Keratinocyte (primary cell): Measurements from ENCODE around the gene SKI. TPM values are rescaled to one million over a fixed set of nuclear protein-coding genes. Genes with fewer than 3 reads are reported as not detected.

Experiments used
- DNase-seq: peaks from one replicate; pipeline ENCODE4 v3.0.0-alpha.2; 2011; ENCODE audit warnings: low read depth, missing footprints, low spot score
- FAIRE-seq: peaks from 2 replicates; lab custom pipeline; 2011; peaks lifted over from hg19 to GRCh38; lab: Jason Lieb, UNC
- H2AFZ ChIP-seq: 2 replicates; pipeline ENCODE4 v1.6.0; 2012; ENCODE audit warnings: low read length, control low read depth, inconsistent platforms; ENCODE audit not compliant: control insufficient read depth
- H3K27ac ChIP-seq: 2 replicates; pipeline ENCODE4 v1.5.1; 2011; ENCODE audit warnings: low read length; ENCODE audit not compliant: control insufficient read depth, insufficient read depth
- H3K27me3 ChIP-seq: 3 replicates; pipeline ENCODE4 v1.6.0; 2011; ENCODE audit warnings: low read length; ENCODE audit not compliant: control insufficient read depth, insufficient read depth; ENCODE audit errors: extremely low read depth
- H3K36me3 ChIP-seq, 2 experiments: 2 replicates in 1 of 2; 3 replicates in 1 of 2; pipeline ENCODE4 v1.5.1; 2011; ENCODE audit warnings: low read length in 2 of 2, mild to moderate bottlenecking in 1 of 2; ENCODE audit not compliant: control insufficient read depth in 2 of 2, insufficient read depth in 2 of 2; ENCODE audit errors: extremely low read depth in 1 of 2
- H3K4me1 ChIP-seq: 3 replicates; pipeline ENCODE4 v1.5.1; 2011; ENCODE audit warnings: low read length; ENCODE audit not compliant: control insufficient read depth, insufficient read depth; ENCODE audit errors: extremely low read depth
- H3K4me2 ChIP-seq: 3 replicates; pipeline ENCODE4 v1.6.0; 2011; ENCODE audit warnings: low read depth, low read length; ENCODE audit not compliant: control insufficient read depth, insufficient read depth; ENCODE audit errors: extremely low read depth
- H3K4me3 ChIP-seq, 3 experiments: fragments of 200-600 bp in 1 of 3; sonication (generic) in 1 of 3; 2 replicates in 2 of 3; 3 replicates in 1 of 3; pipeline ENCODE4 v1.5.1; 2011 to 2016; ENCODE audit warnings: low read length in 3 of 3, mild to moderate bottlenecking in 3 of 3, control low read depth in 2 of 3, inconsistent platforms in 1 of 3, low read depth in 1 of 3, mixed read lengths in 1 of 3, mixed run types in 1 of 3, moderate library complexity in 1 of 3; ENCODE audit not compliant: control insufficient read depth in 2 of 3, insufficient read depth in 2 of 3; ENCODE audit errors: extremely low read depth in 1 of 3
- H3K79me2 ChIP-seq: 2 replicates; pipeline ENCODE4 v1.6.0; 2012; ENCODE audit warnings: low read length; ENCODE audit not compliant: control insufficient read depth, insufficient read depth
- H3K9ac ChIP-seq: 3 replicates; pipeline ENCODE4 v1.6.0; 2011; ENCODE audit warnings: low read length; ENCODE audit not compliant: control insufficient read depth, insufficient read depth; ENCODE audit errors: extremely low read depth
- H3K9me1 ChIP-seq: 3 replicates; pipeline ENCODE4 v1.6.0; 2011; ENCODE audit warnings: low read length; ENCODE audit not compliant: control insufficient read depth, insufficient read depth; ENCODE audit errors: extremely low read depth
- H3K9me3 ChIP-seq: 2 replicates; pipeline ENCODE4 v1.5.1; 2012; ENCODE audit warnings: low read depth, low read length; ENCODE audit not compliant: control insufficient read depth
- H4K20me1 ChIP-seq: 3 replicates; pipeline ENCODE4 v1.6.0; 2011; ENCODE audit warnings: low read length; ENCODE audit not compliant: control insufficient read depth, insufficient read depth; ENCODE audit errors: extremely low read depth
- EZH2 ChIP-seq: IDR thresholded peaks from one replicate; pipeline ENCODE4 v1.6.1; 2012; ENCODE audit warnings: inconsistent platforms, mild to moderate bottlenecking, low read length, moderate library complexity
- dilution Hi-C: fragments of 300-500 bp; cut with MboI; formaldehyde crosslinking; loops from one replicate; pipeline ENCODE4 v1.7.0; 2020; ENCODE audit warnings: low sequenced_read_pairs; ENCODE audit not compliant: extremely low pct_ligation_motif_present
- polyA plus RNA-seq, 5 experiments: library from polyadenylated mRNA; depleted of rRNA in 3 of 5; stranded (reverse) in 3 of 5; stranded (forward) in 1 of 5; unstranded in 1 of 5; fragments of >200 nt; gene quantifications; 1 replicate in 1 of 5; 2 replicates in 3 of 5; 3 replicates in 1 of 5; pipeline versions ENCODE4 v1.2.1 to v1.2.3, GENCODE V29; 2011 to 2012; ENCODE audit warnings: missing spikeins in 2 of 5, low read depth in 1 of 5, low replicate concordance in 1 of 5
- TF ChIP-seq, protein P1 (sequence below), 3 experiments: IDR thresholded peaks in 1 of 3; conservative IDR thresholded peaks in 1 of 3; optimal IDR thresholded peaks in 1 of 3; 2 replicates in 2 of 3; 3 replicates in 1 of 3; pipeline versions ENCODE3 to v1.5.1; 2011; ENCODE audit warnings: low read length in 3 of 3, mild to moderate bottlenecking in 3 of 3, moderate library complexity in 2 of 3, control low read depth in 1 of 3, inconsistent platforms in 1 of 3; ENCODE audit not compliant: insufficient read depth in 2 of 3; ENCODE audit errors: extremely low read depth in 1 of 3

SKI gene
- polyA plus RNA-seq, 1 donor (not counting 4 experiments of a cell fraction or from before 2014, with no cell fraction given), result 4.8 TPM

DNA sequence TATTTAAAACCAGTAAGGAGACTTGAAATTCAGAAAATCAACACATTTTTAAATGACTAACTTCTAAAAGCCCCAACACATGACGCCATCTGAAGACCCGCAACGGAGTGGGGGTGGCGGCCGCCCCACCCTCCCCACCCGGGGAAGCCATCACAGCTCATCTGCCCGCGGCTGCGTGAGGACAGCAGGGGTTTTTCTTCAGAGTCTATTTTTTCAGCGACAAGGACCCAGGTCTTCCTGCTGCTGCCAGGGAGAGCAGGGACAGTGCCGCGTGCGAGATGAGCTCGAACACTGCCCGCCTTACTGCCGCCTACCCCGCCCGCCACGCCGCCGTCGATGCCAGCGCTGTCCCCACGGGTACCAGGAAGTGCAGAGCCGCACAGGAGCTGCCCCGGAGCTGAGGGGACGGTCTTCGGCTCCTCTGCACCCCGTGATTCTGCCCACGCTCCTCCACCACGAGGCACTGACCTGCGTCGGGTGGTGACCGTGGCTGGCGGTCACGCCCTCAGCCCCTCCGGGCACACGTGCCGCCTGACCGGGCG, 79.0 kb downstream of the SKI start:
- dilution Hi-C loops, result no loop called here
- Histone ChIP-seq H3K27ac (no peak overlapping the region), H3K4me1 (no peaks in the 10 kb centered on the region), H3K27me3 (no peaks in the 10 kb centered on the region), H2AFZ (no peak overlapping the region), H3K9ac (no peak overlapping the region), H3K9me1 (no peaks in the 10 kb centered on the region), H3K9me3 (no peaks in the 10 kb centered on the region), H3K79me2 (peaks cover 7% of the 10 kb centered on the region), H3K4me3 (no peak overlapping the region), H3K36me3 (peaks cover 12 to 25% of the 10 kb centered on the region in 2 experiments), H4K20me1 (peaks cover 5% of the 10 kb centered on the region), H3K4me2 (no peak overlapping the region)
- no peak for TF ChIP-seq EZH2
- TF ChIP-seq, protein P1, sequence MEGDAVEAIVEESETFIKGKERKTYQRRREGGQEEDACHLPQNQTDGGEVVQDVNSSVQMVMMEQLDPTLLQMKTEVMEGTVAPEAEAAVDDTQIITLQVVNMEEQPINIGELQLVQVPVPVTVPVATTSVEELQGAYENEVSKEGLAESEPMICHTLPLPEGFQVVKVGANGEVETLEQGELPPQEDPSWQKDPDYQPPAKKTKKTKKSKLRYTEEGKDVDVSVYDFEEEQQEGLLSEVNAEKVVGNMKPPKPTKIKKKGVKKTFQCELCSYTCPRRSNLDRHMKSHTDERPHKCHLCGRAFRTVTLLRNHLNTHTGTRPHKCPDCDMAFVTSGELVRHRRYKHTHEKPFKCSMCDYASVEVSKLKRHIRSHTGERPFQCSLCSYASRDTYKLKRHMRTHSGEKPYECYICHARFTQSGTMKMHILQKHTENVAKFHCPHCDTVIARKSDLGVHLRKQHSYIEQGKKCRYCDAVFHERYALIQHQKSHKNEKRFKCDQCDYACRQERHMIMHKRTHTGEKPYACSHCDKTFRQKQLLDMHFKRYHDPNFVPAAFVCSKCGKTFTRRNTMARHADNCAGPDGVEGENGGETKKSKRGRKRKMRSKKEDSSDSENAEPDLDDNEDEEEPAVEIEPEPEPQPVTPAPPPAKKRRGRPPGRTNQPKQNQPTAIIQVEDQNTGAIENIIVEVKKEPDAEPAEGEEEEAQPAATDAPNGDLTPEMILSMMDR (optimal IDR thresholded peaks at IDR 0.05 in 1 of 3, IDR thresholded peaks at IDR 0.05 in 1 of 3, conservative IDR thresholded peaks at IDR 0.05 in 1 of 3; ENCODE audit: extremely low read depth in 1 of 3, insufficient read depth in 2 of 3, low read length in 3 of 3), result no peak
- no peak for FAIRE-seq
- DNase-seq, result no peak

DNA sequence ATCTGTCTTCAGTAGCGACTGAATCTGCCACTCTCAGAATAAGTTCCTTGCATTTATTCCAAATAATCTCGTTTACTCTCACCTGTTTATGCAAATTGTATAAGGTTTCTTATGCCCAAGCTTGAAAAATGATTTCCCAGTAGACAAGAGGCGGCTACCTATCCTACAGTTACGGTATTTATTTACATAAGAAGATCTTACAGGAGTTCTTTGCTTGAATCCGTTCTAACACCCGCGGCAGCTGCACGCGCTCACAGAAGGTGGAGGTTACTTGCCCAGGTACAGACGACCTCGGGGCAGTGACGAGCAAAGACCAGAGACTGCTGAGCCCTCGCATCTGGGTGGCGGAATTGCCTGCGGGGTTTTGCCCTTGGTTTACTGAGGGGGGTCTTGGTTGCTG, 79.9 kb downstream of the SKI start:
- Histone ChIP-seq H3K27me3 (no peaks in the 10 kb centered on the region), H3K9me1 (no peaks in the 10 kb centered on the region), H3K79me2 (no peaks in the 10 kb centered on the region), H3K4me2 (no peak overlapping the region), H3K9me3 (no peaks in the 10 kb centered on the region), H2AFZ (no peak overlapping the region), H3K9ac (no peak overlapping the region), H4K20me1 (no peaks in the 10 kb centered on the region), H3K4me1 (no peaks in the 10 kb centered on the region), H3K36me3 (peaks cover 8 to 25% of the 10 kb centered on the region in 2 experiments), H3K4me3 (no peak overlapping the region), H3K27ac (no peak overlapping the region)
- dilution Hi-C loops, result no loop called here
- TF ChIP-seq EZH2, result no peak
- TF ChIP-seq, protein P1 (optimal IDR thresholded peaks at IDR 0.05 in 1 of 3, IDR thresholded peaks at IDR 0.05 in 1 of 3, conservative IDR thresholded peaks at IDR 0.05 in 1 of 3; ENCODE audit: extremely low read depth in 1 of 3, insufficient read depth in 2 of 3, low read length in 3 of 3), result no peak
- FAIRE-seq (no peak), DNase-seq (no peak)
